HL-60/S4 (cell line): ENCODE results near the gene AGTR1.
"Not testable (repeated sequence)": the region's sequence is repeated elsewhere in the genome, so short reads cannot be mapped to it uniquely, and the experiment has no call there.

Experiments
- in situ Hi-C: fragments of 300-500 bp; cut with MboI; formaldehyde crosslinking; loops from 2 replicates; pipeline ENCODE4 v1.14.3; 2022; ENCODE audit warnings: low sequenced_read_pairs

The AGTR1 gene

DNA sequence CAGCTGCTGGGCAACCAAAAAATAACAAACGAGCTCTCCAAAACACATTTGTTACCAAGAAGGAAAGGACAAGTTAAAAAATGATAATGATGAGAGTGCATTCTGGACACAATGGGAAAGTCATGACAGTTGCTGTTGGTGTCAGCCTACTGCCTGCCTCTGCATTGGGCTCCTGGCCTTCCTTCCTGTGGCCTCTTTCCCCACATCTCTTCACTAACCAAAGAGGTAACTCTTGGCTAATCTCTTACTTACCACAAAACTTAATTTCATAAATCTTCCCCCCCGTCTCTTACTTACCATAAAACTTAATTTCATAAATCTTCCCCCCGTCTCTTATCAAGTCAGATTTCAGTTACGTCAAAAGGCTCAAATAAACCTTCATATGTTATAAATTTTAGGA is 58.6 kb downstream of the AGTR1 start:
- in situ Hi-C loops, result no loop called here

DNA sequence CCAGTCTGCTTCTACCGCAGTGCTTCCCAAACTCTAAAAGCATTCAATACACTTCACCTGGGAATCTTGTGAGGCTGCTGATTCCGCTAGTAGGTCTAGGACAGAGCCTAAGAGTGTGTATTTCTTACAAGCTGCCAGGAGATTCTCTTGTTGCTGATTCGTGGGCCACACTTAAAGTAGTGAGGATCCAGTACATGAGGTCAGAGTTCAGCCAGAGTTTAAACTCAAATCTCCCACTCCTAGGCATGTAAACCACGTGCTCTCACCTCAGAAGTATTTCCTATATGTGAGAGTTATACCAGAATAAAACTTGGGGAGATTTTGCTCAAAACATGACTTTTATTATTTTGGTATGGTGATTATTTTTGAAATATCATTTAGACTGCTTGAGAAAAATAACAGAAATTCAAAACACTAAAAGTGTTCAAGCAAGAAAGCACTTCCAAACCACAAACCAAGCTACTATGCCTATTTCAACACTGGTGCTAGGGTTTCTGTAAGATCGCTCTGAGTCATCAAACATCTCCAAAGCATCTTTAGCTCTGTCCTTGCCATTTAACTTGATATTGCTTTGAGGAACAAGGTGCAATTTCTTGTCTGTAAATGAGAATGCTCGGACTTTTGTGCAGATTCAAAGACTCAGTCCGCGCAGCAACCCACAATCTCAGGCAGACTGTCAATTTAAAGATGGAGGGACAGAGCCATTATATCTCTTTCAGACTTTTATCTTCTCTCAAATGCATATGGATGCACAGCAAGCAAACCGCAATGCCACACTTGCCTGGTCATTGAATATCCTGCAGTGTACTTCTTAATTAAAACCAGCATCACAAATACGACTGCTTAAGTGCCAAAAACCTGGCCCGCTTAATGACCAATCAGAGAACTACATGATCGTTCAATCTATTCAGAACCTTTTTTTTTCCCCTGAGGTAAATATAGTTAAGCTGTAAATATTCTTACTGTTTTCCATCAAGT is 59.8 kb downstream of the AGTR1 start:
- in situ Hi-C loops, result no loop called here

DNA sequence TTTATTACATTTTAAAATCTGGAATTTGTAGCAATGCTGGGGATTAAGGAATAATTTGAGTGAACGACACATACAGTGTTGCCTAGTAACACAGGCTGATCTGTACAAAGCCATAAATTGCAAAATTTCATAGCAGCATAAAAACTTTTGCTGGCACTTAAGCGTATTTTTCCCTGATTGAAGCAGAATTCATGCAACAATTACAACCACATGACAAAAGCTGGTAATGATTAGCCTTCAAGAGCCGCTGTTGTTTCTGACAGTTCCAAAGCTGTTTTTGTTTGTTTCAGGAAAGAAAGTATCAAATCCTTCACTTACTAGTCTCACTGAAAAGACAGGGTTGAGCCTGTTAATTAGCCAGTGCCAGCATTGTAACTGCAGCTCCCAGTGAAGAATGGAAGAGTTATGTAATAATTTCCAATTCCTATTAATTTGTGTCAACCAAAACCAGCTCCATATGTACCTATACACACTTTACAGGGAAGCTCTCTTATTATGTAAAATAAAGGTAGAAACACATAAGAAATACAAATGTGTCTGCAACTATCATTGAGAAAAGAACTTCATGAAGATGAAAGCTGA is 60.7 kb downstream of the AGTR1 start:
- in situ Hi-C loops, result no loop called here

DNA sequence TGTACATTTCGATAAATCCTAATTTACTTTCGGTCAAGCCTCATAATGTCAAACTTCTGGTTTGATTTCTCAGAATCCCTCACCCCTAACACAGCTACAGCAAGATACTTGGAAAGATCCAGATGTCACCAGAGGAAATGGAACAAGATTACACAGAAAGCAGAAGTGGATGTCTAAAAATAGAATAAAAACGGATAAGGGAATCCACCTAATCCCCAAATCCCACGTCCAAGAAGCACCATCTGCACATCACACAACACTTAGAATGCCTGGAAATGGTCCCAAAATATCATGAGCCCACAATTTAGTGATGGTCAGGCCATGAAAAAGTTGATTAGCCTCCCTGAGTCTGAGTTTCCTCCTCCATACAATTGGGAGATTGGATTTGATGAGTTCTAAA is 61.7 kb downstream of the AGTR1 start:
- in situ Hi-C loops, result no loop called here

DNA sequence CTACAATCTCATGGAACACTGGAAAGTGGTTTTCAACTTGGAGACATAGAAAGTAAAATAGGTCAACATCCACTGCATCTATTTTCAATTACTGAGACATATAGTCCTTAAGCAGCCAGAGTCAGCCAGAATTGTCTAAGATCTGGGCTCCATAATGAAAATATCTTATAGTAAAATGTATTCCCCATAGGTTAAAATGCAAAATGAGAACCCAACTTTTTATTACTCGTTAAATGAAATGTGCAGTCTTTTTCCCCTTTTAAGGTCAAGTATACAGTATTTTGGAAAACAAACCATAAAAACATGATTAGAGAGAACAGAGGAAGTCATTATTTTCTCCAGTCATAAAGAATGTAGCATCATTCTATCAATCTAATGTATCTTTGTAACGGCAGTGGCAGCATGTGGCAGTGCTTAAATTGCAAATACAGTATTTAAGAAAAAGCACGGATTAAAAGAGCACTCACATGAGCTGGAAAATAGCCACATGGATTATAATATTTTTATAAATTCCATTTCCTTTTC is 65.5 kb downstream of the AGTR1 start:
- in situ Hi-C loops, result no loop called here

DNA sequence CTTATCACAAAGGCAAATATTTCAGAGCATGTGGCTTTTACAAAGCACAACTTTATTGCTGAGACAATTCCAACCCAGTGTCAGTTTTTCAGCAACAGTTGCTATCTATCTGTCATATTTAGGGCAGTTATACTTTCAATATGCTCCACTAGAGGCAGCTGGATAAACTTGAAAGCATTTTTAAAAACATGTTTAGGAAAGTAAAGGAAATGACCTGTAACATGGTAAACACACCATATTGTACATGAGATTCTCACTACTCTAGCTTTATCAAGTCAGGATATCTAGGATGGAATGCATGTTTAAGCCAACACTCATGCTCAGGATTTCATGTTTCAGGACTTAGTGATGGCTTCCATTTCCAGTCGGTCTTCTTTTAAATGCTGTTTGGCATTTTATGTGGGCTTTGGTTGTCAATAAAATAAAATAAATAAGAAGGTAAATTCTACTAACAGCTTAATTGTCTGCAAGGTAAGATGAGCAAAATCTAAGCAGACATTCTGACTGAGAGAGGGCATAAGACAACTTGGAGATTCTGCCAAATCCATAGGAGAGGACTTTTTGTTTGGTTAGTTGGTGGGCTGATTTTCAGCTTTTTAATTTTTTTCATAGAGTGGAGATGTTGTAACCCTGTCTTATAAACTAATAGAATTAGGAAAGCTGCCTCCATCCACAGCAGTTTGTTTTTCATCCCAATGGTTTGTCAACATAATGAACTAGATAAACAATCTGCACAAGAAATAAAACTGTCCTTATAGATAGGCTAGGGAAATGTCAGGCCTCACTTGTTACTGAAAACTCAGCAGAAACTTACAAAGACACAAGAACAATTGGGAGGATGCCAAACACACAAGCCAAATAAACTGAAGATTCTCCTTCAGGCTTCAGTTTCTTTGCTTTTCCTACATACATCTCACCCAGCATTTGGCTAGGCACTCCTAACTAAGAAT is 66.6 kb downstream of the AGTR1 start:
- in situ Hi-C loops, result no loop called here

DNA sequence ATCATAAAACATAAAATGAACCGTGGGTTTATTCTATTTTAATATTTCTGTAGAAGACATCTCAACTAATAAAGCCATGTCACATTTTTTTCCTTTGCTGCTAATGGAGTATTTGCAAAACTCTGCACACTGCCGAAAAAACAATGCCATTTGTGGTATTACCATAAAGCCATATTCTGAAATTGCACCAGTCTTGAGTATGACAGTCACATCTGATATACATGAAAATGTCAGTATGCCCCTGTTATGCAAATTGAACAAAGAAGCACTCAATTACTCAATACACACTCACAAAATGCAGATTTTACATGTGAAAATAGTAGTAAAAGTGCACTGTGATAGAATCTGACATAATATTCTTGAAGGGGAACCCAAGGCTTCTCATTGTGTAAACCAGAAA is 74.7 kb downstream of the AGTR1 start:
- in situ Hi-C loops, result no loop called here

DNA sequence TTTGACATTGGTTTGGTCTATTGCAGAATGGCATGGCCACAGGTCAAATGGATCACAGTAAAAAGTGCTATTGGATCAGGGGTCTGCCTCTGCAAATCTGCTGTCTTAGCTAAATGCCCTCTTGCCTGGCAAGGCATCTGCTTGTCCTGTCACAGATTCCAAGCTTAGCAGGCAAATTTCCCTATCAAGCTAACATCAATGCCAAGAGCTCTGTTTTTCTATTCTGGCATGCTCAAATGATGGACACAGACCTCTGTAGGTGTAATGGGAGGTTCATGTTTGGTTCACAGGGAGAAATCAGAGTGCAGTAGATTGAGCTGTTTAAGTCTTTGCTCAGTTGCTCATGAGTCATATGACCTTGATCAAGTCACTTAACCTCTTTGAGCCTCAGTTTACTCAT is 75.1 kb downstream of the AGTR1 start:
- in situ Hi-C loops, result no loop called here

DNA sequence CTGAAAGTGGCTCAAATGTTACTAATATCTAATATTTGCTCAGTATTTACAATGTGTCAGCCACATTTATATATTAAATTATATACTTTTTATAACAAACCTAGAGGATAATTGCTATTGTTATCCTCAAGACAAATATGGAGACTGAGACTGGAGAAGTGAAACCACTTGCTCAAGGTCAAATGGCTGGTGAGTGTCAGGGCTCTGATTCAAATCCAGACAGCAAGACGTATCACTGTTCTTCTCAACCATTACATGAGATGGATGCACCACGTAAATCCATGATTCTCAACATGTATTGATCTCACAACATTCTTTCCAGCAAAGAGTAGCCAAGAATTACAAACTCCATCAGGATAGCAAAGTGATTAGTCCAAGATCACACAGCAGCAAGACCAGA is 76.1 kb downstream of the AGTR1 start:
- in situ Hi-C loops, result no loop called here

DNA sequence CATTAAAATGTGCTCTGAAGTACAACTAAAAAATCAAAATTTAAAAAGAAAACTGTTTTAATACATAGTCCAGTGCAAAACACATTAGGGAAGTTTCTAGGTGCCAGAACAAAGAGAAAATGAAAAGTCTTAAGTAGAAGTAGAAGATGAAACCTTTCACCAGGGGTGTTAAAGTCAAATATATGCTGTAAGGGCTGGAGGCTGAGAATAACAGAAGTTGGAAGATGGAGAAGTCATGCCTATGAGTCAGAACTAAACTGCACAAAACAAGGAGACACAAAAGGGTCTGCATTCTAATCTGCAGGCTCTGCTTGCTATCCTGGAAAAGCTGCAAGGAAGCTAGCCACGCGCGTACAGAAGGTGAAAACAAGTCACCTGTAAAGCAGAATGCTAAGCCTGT is 81.2 kb downstream of the AGTR1 start:
- in situ Hi-C loops, result no loop called here

DNA sequence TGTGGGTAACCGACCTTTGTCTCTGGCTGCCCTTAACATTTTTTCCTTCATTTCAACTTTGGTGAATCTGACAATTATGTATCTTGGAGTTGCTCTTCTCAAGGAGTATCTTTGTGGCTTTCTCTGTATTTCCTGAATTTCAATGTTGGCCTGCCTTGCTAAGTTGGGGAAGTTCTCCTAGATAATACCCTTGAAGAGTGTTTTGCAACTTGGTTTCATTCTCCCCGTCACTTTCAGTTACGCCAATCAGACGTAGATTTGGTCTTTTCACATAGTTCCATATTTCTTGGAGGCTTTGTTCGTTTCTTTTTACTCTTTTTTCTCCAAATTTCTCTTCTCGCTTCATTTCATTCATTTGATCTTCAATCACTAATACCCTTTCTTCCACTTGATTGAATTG is 87.3 kb downstream of the AGTR1 start:
- in situ Hi-C loops, result not testable (repeated sequence)

DNA sequence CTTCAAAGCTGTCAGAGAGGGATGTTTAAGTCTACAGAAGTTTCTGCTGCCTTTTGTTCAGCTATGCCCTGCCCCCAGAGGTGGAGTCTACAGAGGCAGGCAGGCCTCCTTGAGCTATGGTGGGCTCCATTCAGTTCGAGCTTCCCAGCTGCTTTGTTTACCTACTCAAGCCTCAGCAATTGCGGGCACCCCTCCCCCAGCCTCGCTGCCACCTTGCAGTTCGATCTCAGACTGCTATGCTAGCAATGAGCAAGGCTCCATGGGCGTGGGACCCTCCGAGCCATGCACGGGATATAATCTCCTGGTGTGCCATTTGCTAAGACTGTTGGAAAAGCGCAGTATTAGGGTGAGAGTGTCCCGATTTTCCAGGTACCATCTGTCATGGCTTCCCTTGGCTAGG is 88.5 kb downstream of the AGTR1 start:
- in situ Hi-C loops, result not testable (repeated sequence)

DNA sequence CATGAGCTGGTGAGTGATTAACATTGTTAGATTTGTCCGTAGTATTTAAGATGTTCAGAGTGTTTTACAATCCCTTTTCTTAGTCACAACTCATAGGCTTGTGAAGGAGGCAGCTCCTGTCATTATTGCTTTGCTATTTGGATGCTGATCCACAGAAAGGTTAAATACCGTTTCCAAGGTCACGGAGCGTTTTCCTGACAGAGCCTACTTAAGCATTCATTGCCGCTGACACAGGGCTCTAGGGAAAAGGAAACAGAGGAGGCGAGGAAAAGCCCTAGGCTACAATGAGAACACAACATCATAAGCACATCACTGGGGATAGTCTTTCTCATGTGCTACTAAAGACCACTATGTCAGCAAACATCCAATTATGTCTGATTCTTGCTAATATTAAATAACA is 91.4 kb downstream of the AGTR1 start:
- in situ Hi-C loops, result no loop called here

DNA sequence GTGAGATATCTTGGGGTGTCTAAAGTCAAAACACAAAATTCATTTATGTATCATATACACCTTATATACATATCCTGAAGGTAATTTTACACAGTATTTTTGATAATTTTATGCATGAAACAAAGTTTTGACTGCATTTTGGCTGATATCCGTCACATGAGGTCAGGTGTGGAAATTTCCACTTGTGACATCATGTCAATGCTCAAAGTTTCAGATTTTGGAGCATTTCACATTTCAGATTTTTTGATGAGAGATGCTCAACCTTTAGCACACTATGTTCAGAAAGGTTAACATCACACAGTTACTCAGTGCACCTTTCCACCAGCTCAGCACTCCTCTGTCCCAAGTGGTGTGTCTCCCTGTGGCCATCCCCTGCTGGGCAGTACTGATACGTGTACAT is 92.2 kb downstream of the AGTR1 start:
- in situ Hi-C loops, result no loop called here

DNA sequence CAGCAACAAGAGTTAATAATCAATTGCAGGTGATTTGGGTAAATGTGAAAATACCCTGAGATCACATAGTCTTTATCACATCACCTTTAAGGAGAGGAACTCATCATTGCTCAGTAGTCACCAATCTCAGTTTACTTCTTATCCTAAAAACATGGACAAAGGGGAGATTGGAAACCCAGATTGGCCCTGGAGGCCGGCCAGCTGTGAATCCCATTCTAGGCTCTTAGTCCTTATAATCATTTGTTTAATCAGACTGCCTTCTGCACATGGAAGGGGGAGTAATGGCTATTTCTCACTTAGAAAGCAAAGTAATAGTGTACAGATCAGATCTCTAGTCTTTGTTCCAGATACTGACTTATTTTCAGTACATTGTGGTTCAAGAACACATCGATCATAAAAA is 92.7 kb downstream of the AGTR1 start:
- in situ Hi-C loops, result no loop called here

DNA sequence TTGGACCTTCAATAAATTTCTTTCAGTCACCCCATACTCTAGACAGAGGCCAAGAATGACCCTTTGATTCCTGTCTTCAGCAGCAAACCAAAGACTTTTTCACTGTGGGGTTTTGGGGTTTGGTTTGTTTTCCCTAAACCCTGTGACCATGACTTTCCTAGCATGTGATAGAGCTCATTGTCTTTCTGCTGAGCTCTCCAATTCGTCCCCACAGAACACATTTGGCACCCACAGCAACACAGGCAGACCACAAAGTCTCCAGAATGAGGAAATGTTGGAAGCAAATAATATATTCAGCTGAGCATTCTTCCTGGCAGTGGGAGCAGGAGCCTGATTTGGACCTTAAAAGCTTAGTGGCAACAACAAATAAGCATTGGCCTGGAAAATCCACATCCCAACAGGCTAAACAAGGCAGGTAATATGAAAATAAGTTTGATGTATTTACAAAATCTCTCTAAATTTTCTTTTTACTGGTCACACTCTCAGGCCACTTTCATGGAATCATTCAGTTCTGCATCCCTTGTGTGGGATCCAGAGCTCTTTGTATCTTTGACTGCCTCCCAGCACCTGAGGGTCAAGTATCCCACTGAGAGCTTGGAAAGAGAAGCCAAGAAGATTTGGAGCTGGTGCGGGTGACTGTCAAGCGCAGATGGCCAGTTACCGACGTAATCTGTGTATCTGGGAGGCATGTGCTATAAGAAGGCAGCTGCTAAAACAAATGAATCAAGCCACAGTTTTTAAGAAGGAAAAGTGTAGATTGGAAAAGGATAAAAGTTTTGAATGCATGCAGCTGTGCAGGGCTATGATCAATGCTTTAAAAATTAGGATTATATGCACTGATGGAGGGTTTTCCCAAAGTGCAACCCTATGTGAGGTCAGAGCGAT is 93.4 kb downstream of the AGTR1 start:
- in situ Hi-C loops, result no loop called here

DNA sequence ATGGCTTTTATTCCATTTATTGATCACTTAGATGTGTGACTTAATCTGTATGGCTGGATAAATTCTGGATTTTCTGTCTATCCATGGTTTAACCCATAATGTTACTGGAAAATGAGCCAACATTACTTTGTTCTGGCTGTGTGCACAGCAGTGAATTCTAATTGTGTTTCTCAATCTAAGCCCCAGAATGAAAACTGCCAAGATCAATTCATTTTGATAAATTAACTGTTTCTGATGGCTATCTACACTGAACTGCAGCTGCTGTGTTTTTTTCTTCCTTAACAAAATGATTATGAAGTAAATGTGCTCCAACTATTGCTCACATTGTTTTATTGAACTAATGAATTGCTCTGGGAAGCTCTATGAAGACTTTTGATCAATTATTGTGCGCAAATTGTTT is 94.2 kb downstream of the AGTR1 start:
- in situ Hi-C loops, result no loop called here

DNA sequence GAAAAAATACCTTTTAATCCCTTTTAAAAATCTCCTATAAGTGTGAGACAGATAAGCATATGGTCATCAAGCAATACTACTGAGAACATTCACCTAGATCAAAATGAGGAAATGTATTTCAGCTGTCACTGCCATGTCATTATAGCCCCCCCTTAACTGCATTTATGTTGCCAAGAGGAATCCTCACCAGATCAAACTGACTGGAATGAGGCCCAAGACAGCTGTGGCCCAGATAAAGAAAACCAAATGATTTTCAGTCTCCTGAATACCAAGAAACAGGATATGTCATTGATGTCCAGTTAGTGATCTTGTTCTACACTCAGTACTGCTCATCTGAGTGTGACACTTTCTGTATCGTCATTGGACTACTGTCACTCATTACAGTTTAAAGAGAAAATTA is 94.8 kb downstream of the AGTR1 start:
- in situ Hi-C loops, result no loop called here
